ENCODE data around the gene TUT7.

The TUT7 gene

GRCh38 chr9:86248746-86249145, 105.5 kb downstream of the TUT7 start:
- no peak for DNase-seq

- DNase-seq, result no peak
These were observed 107.5 kb downstream of the TUT7 start for GRCh38 chr9:86246752-86247161.

GRCh38 chr9:86242071-86242470, 112.1 kb downstream of the TUT7 start:
- DNase-seq, result no peak

GRCh38 chr9:86241216-86241615, 113.0 kb downstream of the TUT7 start:
- no peak for DNase-seq

- peak; percentile 11 for DNase-seq
These were observed 115.1 kb downstream of the TUT7 start for GRCh38 chr9:86238861-86239770.
